IMR-90 (cell line): ENCODE results near the gene HMCN1. TPM values are rescaled to one million over a fixed set of nuclear protein-coding genes. Genes with fewer than 3 reads are reported as not detected.

Experiments
- ATAC-seq: fragments of 200-7000 bp; cut with Tn5 transposase; 2 replicates; pipeline ENCODE4 v1.9.1; 2020; ENCODE audit warnings: low read depth, mild to moderate bottlenecking, moderate library complexity
- BruUV-seq: library from RNA; stranded (reverse); fragments of 400-500 nt; replicated peaks from 2 replicates; lab custom pipeline; 2021; lab: Mats Ljungman, UMichigan
- CTCF ChIA-PET: fragments of 300-600 bp; formaldehyde crosslinking; extraction: SDS; loops from one replicate; lab custom pipeline; 2021; ENCODE audit warnings: antibody characterized with exemption; lab: Yijun Ruan, JAX
- POLR2A ChIA-PET: fragments of 300-600 bp; sonication (Branson Sonifier 250); formaldehyde crosslinking; loops from one replicate; lab custom pipeline; 2022; ENCODE audit warnings: antibody characterized with exemption; ENCODE audit not compliant: unreplicated experiment; lab: Charles Lee
- DNase-seq: peaks from one replicate; pipeline ENCODE4 v3.0.0; 2013
- H2AFZ ChIP-seq: replicated peaks from 2 replicates; pipeline ENCODE3; 2013; ENCODE audit warnings: low read length, mild to moderate bottlenecking; ENCODE audit not compliant: poor library complexity
- H2AK5ac ChIP-seq: 2 replicates; pipeline ENCODE4 v1.6.1; 2013; ENCODE audit warnings: low read depth, low read length, inconsistent platforms
- H2AK9ac ChIP-seq: replicated peaks from 2 replicates; pipeline ENCODE3; 2013; ENCODE audit warnings: mild to moderate bottlenecking, low read depth, low read length, moderate library complexity; ENCODE audit not compliant: poor library complexity
- H2BK120ac ChIP-seq: 2 replicates; pipeline ENCODE4 v1.6.1; 2013; ENCODE audit warnings: low read depth, low read length, inconsistent platforms
- H2BK15ac ChIP-seq: 3 replicates; pipeline ENCODE4 v1.6.1; 2013; ENCODE audit warnings: low read depth, low read length, inconsistent platforms
- H2BK20ac ChIP-seq: 2 replicates; pipeline ENCODE4 v1.6.1; 2013; ENCODE audit warnings: low read depth, mild to moderate bottlenecking, inconsistent platforms, low read length, moderate library complexity
- H2BK5ac ChIP-seq: 2 replicates; pipeline ENCODE4 v1.6.1; 2013; ENCODE audit warnings: mild to moderate bottlenecking, low read depth, low read length, inconsistent platforms; ENCODE audit not compliant: poor library complexity, severe bottlenecking
- H3K14ac ChIP-seq: replicated peaks from 2 replicates; pipeline ENCODE4 v1.6.1; 2013; ENCODE audit warnings: low read depth, low read length, inconsistent platforms
- H3K18ac ChIP-seq: 2 replicates; pipeline ENCODE4 v1.6.1; 2013; ENCODE audit warnings: low read depth, low read length, control low read depth
- H3K23ac ChIP-seq: 2 replicates; pipeline ENCODE4 v1.6.1; 2013; ENCODE audit warnings: low read depth, low read length, inconsistent platforms
- H3K27ac ChIP-seq: 2 replicates; pipeline ENCODE4 v1.5.1; 2013; ENCODE audit warnings: mild to moderate bottlenecking, control low read depth, low read length; ENCODE audit not compliant: insufficient read depth
- H3K27me3 ChIP-seq: 2 replicates; pipeline ENCODE4 v1.6.1; 2013; ENCODE audit warnings: low read length; ENCODE audit not compliant: control insufficient read depth, insufficient read depth
- H3K36me3 ChIP-seq: 2 replicates; pipeline ENCODE4 v1.6.1; 2013; ENCODE audit warnings: low read length, mixed read lengths; ENCODE audit not compliant: control insufficient read depth, insufficient read depth
- H3K4ac ChIP-seq: 2 replicates; pipeline ENCODE4 v1.6.1; 2013; ENCODE audit warnings: low read depth, low read length, inconsistent platforms
- H3K4me1 ChIP-seq: 2 replicates; pipeline ENCODE4 v1.6.1; 2013; ENCODE audit warnings: low read length, mixed read lengths; ENCODE audit not compliant: control insufficient read depth, insufficient read depth
- H3K4me2 ChIP-seq: 2 replicates; pipeline ENCODE4 v1.6.1; 2013; ENCODE audit warnings: low read depth, mild to moderate bottlenecking, control low read depth, low read length, moderate library complexity
- H3K4me3 ChIP-seq: 2 replicates; pipeline ENCODE4 v1.5.1; 2013; ENCODE audit warnings: low read depth, mild to moderate bottlenecking, control low read depth, low read length, moderate library complexity; ENCODE audit not compliant: insufficient read depth
- H3K56ac ChIP-seq: 2 replicates; pipeline ENCODE4 v1.6.1; 2013; ENCODE audit warnings: low read length, inconsistent platforms; ENCODE audit not compliant: insufficient read depth; ENCODE audit errors: extremely low read depth
- H3K79me1 ChIP-seq, 2 experiments: 2 replicates each; pipeline ENCODE4 v1.6.1; 2013; ENCODE audit warnings: low read length in 2 of 2, inconsistent platforms in 1 of 2, low read depth in 1 of 2
- H3K9ac ChIP-seq: 2 replicates; pipeline ENCODE4 v1.6.1; 2013; ENCODE audit warnings: low read depth, low read length, control low read depth
- H3K9me1 ChIP-seq: 2 replicates; pipeline ENCODE4 v1.6.1; 2013; ENCODE audit warnings: low read length, inconsistent platforms; ENCODE audit not compliant: insufficient read depth
- H3K9me3 ChIP-seq: 2 replicates; pipeline ENCODE4 v1.6.1; 2013; ENCODE audit warnings: low read length; ENCODE audit not compliant: control insufficient read depth, insufficient read depth
- H4K20me1 ChIP-seq: 2 replicates; pipeline ENCODE4 v1.6.1; 2013; ENCODE audit warnings: low read length, inconsistent platforms; ENCODE audit not compliant: insufficient read depth
- H4K5ac ChIP-seq: 2 replicates; pipeline ENCODE4 v1.6.1; 2013; ENCODE audit warnings: mild to moderate bottlenecking, low read depth, low read length, control low read depth
- H4K8ac ChIP-seq, 2 experiments: 2 replicates each; pipeline ENCODE4 v1.6.1; 2013; ENCODE audit warnings: low read depth in 2 of 2, low read length in 2 of 2, control low read depth in 1 of 2, inconsistent platforms in 1 of 2
- H4K91ac ChIP-seq: 2 replicates; pipeline ENCODE4 v1.6.1; 2013; ENCODE audit warnings: low read depth, low read length, inconsistent platforms; ENCODE audit not compliant: insufficient read depth
- BHLHE40 ChIP-seq: fragments of 150-350 bp; IDR thresholded peaks from 2 replicates; pipeline ENCODE4 v1.6.1; 2016; ENCODE audit warnings: mild to moderate bottlenecking, low read depth, low read length
- FOS ChIP-seq: fragments of 150-350 bp; IDR thresholded peaks from 2 replicates; pipeline ENCODE4 v1.6.1; 2016; ENCODE audit warnings: low read depth, low read length
- MAZ ChIP-seq: IDR thresholded peaks from 2 replicates; pipeline ENCODE4 v1.6.1; 2012; ENCODE audit warnings: low read depth, mild to moderate bottlenecking, low read length, improper control_type of control experiment, moderate library complexity, borderline replicate concordance
- MXI1 ChIP-seq: IDR thresholded peaks from 2 replicates; pipeline ENCODE4 v1.6.1; 2012; ENCODE audit warnings: low read depth, mild to moderate bottlenecking, low read length, moderate library complexity, borderline replicate concordance
- NFE2L2 ChIP-seq: fragments of 150-350 bp; IDR thresholded peaks from 2 replicates; pipeline ENCODE4 v1.6.1; 2016; ENCODE audit warnings: low read depth, mild to moderate bottlenecking, low read length
- RCOR1 ChIP-seq: IDR thresholded peaks from 2 replicates; pipeline ENCODE4 v1.6.1; 2012; ENCODE audit warnings: mild to moderate bottlenecking, low read length, improper control_type of control experiment; ENCODE audit not compliant: insufficient replicate concordance
- RFX5 ChIP-seq: IDR thresholded peaks from 2 replicates; pipeline ENCODE4 v1.8.0; 2012; ENCODE audit warnings: low read depth, mild to moderate bottlenecking, low read length, moderate library complexity
- dilution Hi-C: fragments of 300-500 bp; cut with HindIII; formaldehyde crosslinking; loops from one replicate; pipeline ENCODE4 v1.14.3; 2018; ENCODE audit warnings: low sequenced_read_pairs; ENCODE audit not compliant: unreplicated experiment
- in situ Hi-C: fragments of 300-500 bp; cut with MboI; formaldehyde crosslinking; loops from 3 replicates; pipeline ENCODE4 v1.14.3; 2019; ENCODE audit warnings: low sequenced_read_pairs, inconsistent platforms, mixed read lengths
- intact Hi-C: fragments of 100-400 bp; cut with micrococcal nuclease; formaldehyde crosslinking; loops from 2 replicates; pipeline ENCODE4 v1.10.0; 2022
- polyA plus RNA-seq, 3 experiments: library from polyadenylated mRNA; depleted of rRNA; stranded (reverse); fragments of >200 nt; gene quantifications; 2 replicates each; pipeline ENCODE4 v1.2.3, GENCODE V29; 2012; ENCODE audit warnings: low replicate concordance in 1 of 3
- total RNA-seq: library from RNA; depleted of rRNA; stranded (reverse); fragments of >200 nt; gene quantifications from 2 replicates; pipeline ENCODE4 v1.2.3, GENCODE V29; 2012
- TF ChIP-seq, protein P1 (sequence below): fragments of 150-350 bp; IDR thresholded peaks from 2 replicates; pipeline ENCODE4 v1.6.1; 2016; ENCODE audit warnings: low read depth, mild to moderate bottlenecking, low read length, moderate library complexity, borderline replicate concordance

Gene HMCN1
- total and polyA plus RNA-seq, 2 of the 4 experiments (the other 2 are of a cell fraction), result 6.1 to 11.7 TPM

DNA sequence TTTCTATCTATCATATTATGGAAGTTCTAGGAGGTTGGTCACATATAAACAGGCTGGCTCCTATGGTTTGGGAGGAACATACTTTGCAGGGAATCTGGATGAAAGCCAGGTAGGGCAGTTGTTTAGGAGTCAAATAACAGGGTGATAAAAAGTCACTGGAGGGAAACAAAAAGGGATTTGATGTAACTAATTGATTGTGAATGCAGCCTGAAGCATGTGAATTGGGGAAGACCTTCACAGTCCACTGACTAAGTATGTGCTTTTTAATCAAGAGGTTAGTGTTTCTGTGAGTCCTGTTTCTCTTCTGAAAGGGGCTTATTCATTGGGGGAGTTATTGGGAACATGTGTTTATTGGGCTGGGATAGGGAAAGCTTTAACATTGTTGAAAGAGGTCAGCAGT lies 41.3 kb downstream of the HMCN1 start:
- Histone ChIP-seq H3K9ac (no peak overlapping the region), H3K9me3 (no peaks in the 10 kb centered on the region), H3K27me3 (no peaks in the 10 kb centered on the region), H2BK15ac (no peak overlapping the region), H4K20me1 (no peaks in the 10 kb centered on the region), H2BK5ac (no peak overlapping the region), H3K4me1 (peaks cover 3% of the 10 kb centered on the region; the same call in 1 of the 2 replicates), H3K4ac (no peak overlapping the region), H2AK9ac (no peak overlapping the region), H4K8ac (no peak overlapping the region), H4K91ac (no peak overlapping the region), H3K9me1 (no peaks in the 10 kb centered on the region), H3K79me1 (no peaks in the 10 kb centered on the region), H3K18ac (no peak overlapping the region; the same call in 1 of the 2 replicates), H3K36me3 (no peaks in the 10 kb centered on the region), H2AK5ac (no peak overlapping the region), H3K14ac (no peak overlapping the region), H3K56ac (no peak overlapping the region), H2BK120ac (no peak overlapping the region), H2AFZ (no peak overlapping the region), H3K23ac (no peak overlapping the region), H3K4me3 (no peak overlapping the region), H3K4me2 (no peak overlapping the region), H2BK20ac (no peak overlapping the region), H3K27ac (no peak overlapping the region), H4K5ac (no peak overlapping the region)
- dilution Hi-C loops, result no loop called here
- ChIA-PET POLR2A (no interaction called here), CTCF (no interaction called here)
- DNase-seq (no peak), ATAC-seq (no peak)
- intact Hi-C loops, result no loop called here
- no TSS peak for BruUV-seq
- in situ Hi-C loops, result no loop called here
- no peak for TF ChIP-seq FOS
- TF ChIP-seq NFE2L2, result no peak
- no peak for TF ChIP-seq RFX5
- TF ChIP-seq RCOR1, result no peak
- no peak for TF ChIP-seq MXI1
- TF ChIP-seq, protein P1, sequence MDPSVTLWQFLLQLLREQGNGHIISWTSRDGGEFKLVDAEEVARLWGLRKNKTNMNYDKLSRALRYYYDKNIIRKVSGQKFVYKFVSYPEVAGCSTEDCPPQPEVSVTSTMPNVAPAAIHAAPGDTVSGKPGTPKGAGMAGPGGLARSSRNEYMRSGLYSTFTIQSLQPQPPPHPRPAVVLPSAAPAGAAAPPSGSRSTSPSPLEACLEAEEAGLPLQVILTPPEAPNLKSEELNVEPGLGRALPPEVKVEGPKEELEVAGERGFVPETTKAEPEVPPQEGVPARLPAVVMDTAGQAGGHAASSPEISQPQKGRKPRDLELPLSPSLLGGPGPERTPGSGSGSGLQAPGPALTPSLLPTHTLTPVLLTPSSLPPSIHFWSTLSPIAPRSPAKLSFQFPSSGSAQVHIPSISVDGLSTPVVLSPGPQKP, result no peak
- TF ChIP-seq BHLHE40, result no peak
- TF ChIP-seq MAZ, result no peak
